Suprapubic skin (tissue), 4 donors: ENCODE measurements around the gene PRKACB.

Experiments
- CTCF ChIP-seq, 2 donors: fragments of 200-600 bp in 1 of 2; fragments of 450-650 bp in 1 of 2; sonication (generic) in 1 of 2; IDR thresholded peaks; one replicate each; pipeline ENCODE4 v1.5.1; 2016 to 2019; ENCODE audit warnings: antibody characterized with exemption in 2 of 2, mild to moderate bottlenecking in 1 of 2, moderate library complexity in 1 of 2
- POLR2A ChIP-seq, 2 donors: fragments of 450-650 bp; IDR thresholded peaks; one replicate each; pipeline ENCODE4 v1.6.1; 2017; ENCODE audit warnings: antibody characterized with exemption in 2 of 2, mild to moderate bottlenecking in 2 of 2, moderate library complexity in 2 of 2
- POLR2AphosphoS5 ChIP-seq, 3 donors: sonication (generic); formaldehyde crosslinking; IDR thresholded peaks; one replicate each; pipeline ENCODE4 v1.6.1; 2017; ENCODE audit warnings: antibody characterized with exemption in 3 of 3

- TF ChIP-seq POLR2AphosphoS5 (IDR thresholded peaks at IDR 0.05): no peak
- TF ChIP-seq CTCF (IDR thresholded peaks at IDR 0.05): no peak
- no peak for TF ChIP-seq POLR2A (IDR thresholded peaks at IDR 0.05)
Measured at GRCh38 chr1:84224905-84225304, 80.8 kb downstream of the PRKACB start.
